Tibial artery (tissue), 4 donors: ENCODE data around the gene SHC4.
A peak's percentile ranks its signal among the peaks of the same experiment; 100 is the strongest.

Experiments
- DNase-seq, 2 donors: peaks; one replicate each; pipeline ENCODE4 v3.0.0-alpha.2; 2019
- H3K27ac ChIP-seq, 2 donors: fragments of 200-600 bp; sonication (generic) in 1 of 2; 1 replicate in 1 of 2; 2 replicates in 1 of 2; pipeline ENCODE4 v1.5.1; 2018 to 2019; ENCODE audit warnings: mild to moderate bottlenecking in 1 of 2
- H3K27me3 ChIP-seq, 2 donors: fragments of 200-600 bp; sonication (generic) in 1 of 2; one replicate each; pipeline versions ENCODE4 v1.5.1 to v1.6.0; 2016 to 2019
- H3K36me3 ChIP-seq, 3 donors: fragments of 200-600 bp; sonication (generic) in 2 of 3; one replicate each; pipeline ENCODE4 v1.5.1; 2016 to 2019; ENCODE audit warnings: mild to moderate bottlenecking in 2 of 3
- H3K4me1 ChIP-seq, 4 donors: fragments of 200-600 bp; sonication (generic) in 2 of 4; 1 replicate in 3 of 4; 2 replicates in 1 of 4; pipeline ENCODE4 v1.5.1; 2016 to 2019
- H3K4me3 ChIP-seq, 2 donors: fragments of 200-600 bp; sonication (generic) in 1 of 2; 1 replicate in 1 of 2; 2 replicates in 1 of 2; pipeline ENCODE4 v1.5.1; 2018 to 2019; ENCODE audit warnings: mild to moderate bottlenecking in 2 of 2
- H3K9me3 ChIP-seq, 3 donors: fragments of 200-600 bp; sonication (generic) in 1 of 3; one replicate each; pipeline ENCODE4 v1.5.1; 2016 to 2019
- CTCF ChIP-seq, 2 experiments: fragments of 200-600 bp in 1 of 2; fragments of 450-650 bp in 1 of 2; IDR thresholded peaks; one replicate each; pipeline ENCODE4 v1.5.1; 2017 to 2019; ENCODE audit warnings: antibody characterized with exemption in 2 of 2, mild to moderate bottlenecking in 1 of 2, moderate library complexity in 1 of 2
- intact Hi-C: fragments of 100-400 bp; cut with DNase I; formaldehyde crosslinking; loops from one replicate; pipeline ENCODE4 v1.15.0; 2023; ENCODE audit warnings: low total_unique reads

The SHC4 gene

GRCh38 chr15:48800811-48801455 lies 162.8 kb downstream of the SHC4 start:
- intact Hi-C loops = loop anchor here (10.0 kb wide), 1 partner anchor 156 kb away; the partner anchor contains the start of gene FBN1
- H3K4me3 ChIP-seq = no peak overlapping the region
- H3K36me3 ChIP-seq = no peaks in the 10 kb centered on the region
- no peak overlapping the region for H3K27ac ChIP-seq
- H3K4me1 ChIP-seq = peaks cover 0 to 4% (median 4%) of the 10 kb centered on the region in 4 donors
- no peaks in the 10 kb centered on the region for H3K9me3 ChIP-seq
- H3K27me3 ChIP-seq = no peaks in the 10 kb centered on the region
- TF ChIP-seq CTCF (IDR thresholded peaks at IDR 0.05) = peak; percentile 41 to 56
- no peak for DNase-seq

DNA sequence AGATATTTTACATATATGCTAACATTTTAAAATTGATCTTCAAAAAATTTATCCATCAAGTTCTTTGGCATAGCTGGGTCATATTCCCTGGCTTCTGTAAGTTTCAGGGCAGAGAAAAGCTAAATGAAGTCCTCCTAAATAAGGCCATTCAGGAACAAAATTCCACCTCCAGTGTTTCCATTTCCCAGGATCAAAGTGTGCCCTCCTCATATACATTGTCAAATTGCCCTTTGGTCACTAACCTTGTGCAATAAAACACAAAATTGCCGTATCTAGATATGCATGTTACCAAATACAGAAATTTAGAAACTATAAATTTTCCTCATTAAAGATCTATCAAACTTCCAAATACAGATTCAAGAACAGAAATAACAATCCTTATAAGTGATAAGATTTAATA lies 163.5 kb downstream of the SHC4 start:
- Histone ChIP-seq H3K4me1 (peaks cover 0 to 4% (median 0%) of the 10 kb centered on the region in 4 donors), H3K27me3 (no peaks in the 10 kb centered on the region), H3K36me3 (no peaks in the 10 kb centered on the region), H3K27ac (no peak overlapping the region), H3K9me3 (no peaks in the 10 kb centered on the region), H3K4me3 (no peak overlapping the region)
- TF ChIP-seq CTCF (IDR thresholded peaks at IDR 0.05) = no peak
- DNase-seq = no peak
- intact Hi-C loops = loop anchor here (10.0 kb wide), 1 partner anchor 155 kb away; the partner anchor contains the start of gene FBN1

GRCh38 chr15:48798319-48798718 lies 165.4 kb downstream of the SHC4 start:
- no peak for DNase-seq
- Histone ChIP-seq H3K27ac (no peak overlapping the region), H3K36me3 (no peaks in the 10 kb centered on the region), H3K27me3 (no peaks in the 10 kb centered on the region), H3K9me3 (no peaks in the 10 kb centered on the region), H3K4me1 (peaks cover 0 to 4% (median 0%) of the 10 kb centered on the region in 4 donors), H3K4me3 (no peak overlapping the region)
- intact Hi-C loops = no loop called here
- no peak for TF ChIP-seq CTCF (IDR thresholded peaks at IDR 0.05)

DNA sequence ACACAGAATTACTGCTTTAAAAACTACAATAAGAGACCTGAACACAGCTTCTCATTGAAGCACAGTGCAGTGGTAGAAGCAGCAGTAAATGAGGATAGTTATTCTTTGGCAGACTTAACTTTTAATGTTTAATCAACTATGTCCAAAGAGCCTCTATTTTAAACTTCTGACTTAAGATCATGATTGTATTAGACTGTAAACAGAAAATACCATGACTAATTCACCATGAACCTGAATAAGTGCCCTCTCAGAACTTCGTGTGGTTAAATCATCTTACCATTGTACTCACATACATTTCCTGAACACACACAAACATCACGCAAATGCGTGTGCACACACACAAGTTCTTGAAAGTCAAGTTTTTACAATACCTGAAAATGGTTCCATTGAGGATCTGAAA lies 166.8 kb downstream of the SHC4 start:
- no peak for DNase-seq
- Histone ChIP-seq H3K4me3 (no peak overlapping the region), H3K9me3 (no peaks in the 10 kb centered on the region), H3K36me3 (peaks cover 0 to 5% (median 0%) of the 10 kb centered on the region in 3 donors), H3K4me1 (peaks cover 0 to 4% (median 0%) of the 10 kb centered on the region in 4 donors), H3K27ac (no peak overlapping the region), H3K27me3 (no peaks in the 10 kb centered on the region)
- intact Hi-C loops = no loop called here
- TF ChIP-seq CTCF (IDR thresholded peaks at IDR 0.05) = no peak

GRCh38 chr15:48796521-48796920 lies 167.2 kb downstream of the SHC4 start:
- Histone ChIP-seq H3K36me3 (peaks cover 0 to 5% (median 0%) of the 10 kb centered on the region in 3 donors), H3K27me3 (no peaks in the 10 kb centered on the region), H3K9me3 (no peaks in the 10 kb centered on the region), H3K4me1 (peaks cover 0 to 4% (median 0%) of the 10 kb centered on the region in 4 donors), H3K27ac (no peak overlapping the region), H3K4me3 (no peak overlapping the region)
- no peak for TF ChIP-seq CTCF (IDR thresholded peaks at IDR 0.05)
- DNase-seq = no peak
- intact Hi-C loops = no loop called here
